Effector memory CD4-positive, alpha-beta T cell (primary cell): Measurements from ENCODE around the gene PYGM.

Experiments
- DNase-seq, 3 donors: peaks; one replicate each; pipeline ENCODE4 v3.0.0-alpha.2; 2020
- H3K27ac ChIP-seq: 2 replicates; pipeline ENCODE4 v1.7.0; 2013; ENCODE audit warnings: mild to moderate bottlenecking, low read length, moderate library complexity; ENCODE audit not compliant: insufficient read depth, poor library complexity, severe bottlenecking
- H3K27me3 ChIP-seq: replicated peaks from 2 replicates; pipeline ENCODE4 v1.7.0; 2013; ENCODE audit warnings: mild to moderate bottlenecking, low read length; ENCODE audit not compliant: insufficient read depth, control insufficient read depth, poor library complexity, severe bottlenecking
- H3K36me3 ChIP-seq: 2 replicates; pipeline ENCODE4 v1.7.0; 2013; ENCODE audit warnings: mild to moderate bottlenecking, low read length, moderate library complexity; ENCODE audit not compliant: control insufficient read depth, insufficient read depth
- H3K4me1 ChIP-seq: 2 replicates; pipeline ENCODE4 v1.7.0; 2013; ENCODE audit warnings: low read length, mild to moderate bottlenecking; ENCODE audit not compliant: control insufficient read depth, insufficient read depth, poor library complexity, severe bottlenecking
- H3K4me3 ChIP-seq: 2 replicates; pipeline ENCODE4 v1.7.0; 2013; ENCODE audit warnings: low read length, low read depth, mild to moderate bottlenecking; ENCODE audit not compliant: insufficient read depth, poor library complexity, severe bottlenecking
- H3K9me3 ChIP-seq: 2 replicates; pipeline ENCODE4 v1.7.0; 2013; ENCODE audit warnings: mild to moderate bottlenecking, low read length, moderate library complexity; ENCODE audit not compliant: control insufficient read depth

The PYGM gene

DNA sequence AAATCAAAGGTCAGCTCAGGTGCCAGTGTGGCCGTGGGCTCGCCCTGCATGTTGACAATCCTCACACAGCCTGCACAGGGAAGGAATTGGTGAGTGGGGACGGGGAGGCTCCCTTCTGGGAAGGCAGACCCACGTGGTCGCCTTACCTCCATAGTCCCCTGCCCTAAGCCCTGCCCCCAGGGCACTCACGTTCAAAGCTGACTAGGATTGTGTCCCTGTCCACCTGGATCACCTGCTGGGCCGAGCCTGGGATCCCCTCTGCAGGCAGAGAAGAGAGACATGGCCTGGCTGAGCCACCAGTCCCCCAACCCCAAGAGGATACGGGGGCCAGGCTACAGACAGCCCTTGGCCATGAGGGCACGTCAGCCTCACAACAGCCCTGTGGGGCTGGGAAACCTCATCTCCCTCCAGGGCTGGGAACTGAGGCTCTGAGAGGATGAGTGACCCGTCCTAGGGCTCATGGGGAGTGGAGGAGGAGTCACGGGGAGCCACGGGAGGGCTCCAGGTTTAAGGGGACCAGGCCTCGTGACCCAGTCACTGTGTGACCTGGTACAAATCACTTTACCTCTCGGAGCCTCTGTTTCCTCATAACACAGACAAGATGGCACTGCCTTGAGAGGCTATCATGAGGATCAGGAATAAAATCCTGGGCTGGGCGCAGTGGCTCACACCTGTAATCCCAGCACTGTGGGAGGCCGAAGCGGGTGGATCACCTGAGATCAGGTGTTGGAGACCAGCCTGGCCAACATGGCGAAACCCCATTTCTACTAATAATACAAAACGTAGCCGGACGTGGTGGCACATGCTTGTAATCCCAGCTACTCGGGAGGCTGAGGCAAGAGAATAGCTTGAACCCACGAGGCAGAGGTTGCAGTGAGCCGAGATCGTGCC is 30.7 kb upstream of the PYGM start:
- Histone ChIP-seq H3K27ac (no peak overlapping the region), H3K9me3 (no peaks in the 10 kb centered on the region), H3K27me3 (no peaks in the 10 kb centered on the region), H3K4me1 (no peaks in the 10 kb centered on the region), H3K4me3 (no peak overlapping the region), H3K36me3 (peaks cover 45% of the 10 kb centered on the region)
- no peak for DNase-seq

DNA sequence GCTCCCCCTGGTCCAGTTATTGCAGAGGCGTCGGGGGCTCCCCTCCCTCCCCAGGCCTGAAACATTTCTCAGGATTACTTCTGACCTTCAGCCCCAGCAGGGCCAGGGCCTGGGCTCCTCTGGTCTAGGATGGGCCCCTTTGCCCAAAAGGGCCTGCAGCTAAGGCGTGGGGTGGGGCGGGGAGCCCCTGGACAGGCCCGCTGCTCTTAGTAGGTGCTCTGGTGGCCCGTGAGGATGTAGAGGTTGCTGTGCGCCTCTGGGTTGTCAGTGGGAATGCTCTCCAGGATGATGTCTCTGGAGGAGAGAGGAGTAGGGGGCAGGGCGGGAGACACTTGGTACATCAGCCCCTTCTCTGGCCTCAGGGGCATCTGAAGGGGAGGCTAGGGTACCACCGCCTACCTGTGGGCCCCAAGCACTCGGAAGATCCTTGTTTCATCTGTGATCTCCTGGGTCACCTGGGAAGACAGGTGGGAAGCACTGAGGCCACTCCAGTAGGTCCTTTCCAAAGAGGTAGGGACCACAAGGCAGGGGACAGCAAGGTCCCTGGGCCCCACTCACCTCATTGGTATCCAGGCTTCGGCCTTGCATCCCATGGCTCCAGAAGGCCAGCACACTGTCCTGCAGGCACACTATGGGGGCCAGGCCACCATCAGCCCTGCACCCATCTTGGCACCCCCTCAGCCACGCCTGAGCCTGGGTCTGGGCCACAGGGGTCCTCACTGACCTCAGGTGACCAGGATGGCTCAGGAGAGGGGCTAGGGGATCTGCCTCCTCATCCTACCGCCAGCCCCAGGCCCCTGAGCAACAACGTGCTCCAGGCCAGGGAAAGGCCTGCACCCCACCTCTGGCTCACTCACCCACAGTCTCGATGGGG is 29.8 kb upstream of the PYGM start:
- Histone ChIP-seq H3K4me3 (no peak overlapping the region), H3K4me1 (no peaks in the 10 kb centered on the region), H3K9me3 (no peaks in the 10 kb centered on the region), H3K36me3 (peaks cover 45% of the 10 kb centered on the region), H3K27me3 (no peaks in the 10 kb centered on the region), H3K27ac (no peak overlapping the region)
- DNase-seq = no peak

DNA sequence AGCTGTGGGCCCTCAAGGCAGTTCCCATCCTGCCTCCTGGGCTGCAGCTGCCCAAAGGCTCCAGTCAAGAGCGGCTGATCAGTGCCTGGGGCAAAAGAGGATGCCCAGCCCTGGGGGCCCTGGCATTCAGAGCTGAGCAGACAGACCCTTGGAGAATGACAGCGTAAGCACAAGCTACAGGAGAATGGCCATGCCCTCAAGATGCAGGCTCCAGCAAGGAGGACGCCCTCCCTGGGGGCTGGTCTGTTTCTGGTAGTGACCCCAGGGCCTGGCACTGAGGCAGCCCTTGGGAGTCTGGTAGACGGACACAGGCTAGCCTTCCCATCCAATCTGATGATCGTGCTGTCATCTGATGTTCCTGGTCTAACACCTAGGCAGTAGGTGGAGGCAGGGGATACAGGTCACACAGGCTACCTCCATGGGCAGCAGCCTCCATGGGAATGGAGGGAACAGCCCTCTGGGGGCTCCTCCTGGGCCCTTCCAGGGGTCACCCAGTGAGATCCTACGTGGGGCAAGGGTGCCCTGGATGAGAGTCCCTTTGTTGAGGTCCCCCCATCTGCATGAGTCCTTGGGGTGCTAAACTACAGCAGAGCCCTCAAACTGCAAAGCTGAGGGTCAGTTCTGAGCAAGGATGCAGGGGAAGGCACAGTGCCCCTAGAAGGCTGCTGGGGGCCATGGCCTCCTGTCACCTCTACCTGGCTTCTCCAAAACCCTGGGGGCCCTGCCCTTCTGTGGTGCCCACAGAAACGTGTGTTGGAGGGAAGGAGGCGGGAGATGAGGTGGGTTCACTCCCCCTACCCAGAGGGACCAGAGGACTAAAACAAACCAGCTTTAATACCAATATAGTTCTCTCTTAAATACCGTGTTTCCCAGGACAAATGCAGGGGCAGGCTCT is 28.8 kb upstream of the PYGM start:
- Histone ChIP-seq H3K4me1 (no peaks in the 10 kb centered on the region), H3K9me3 (no peaks in the 10 kb centered on the region), H3K36me3 (peaks cover 40% of the 10 kb centered on the region), H3K27ac (no peak overlapping the region), H3K27me3 (no peaks in the 10 kb centered on the region), H3K4me3 (no peak overlapping the region)
- DNase-seq = no peak

DNA sequence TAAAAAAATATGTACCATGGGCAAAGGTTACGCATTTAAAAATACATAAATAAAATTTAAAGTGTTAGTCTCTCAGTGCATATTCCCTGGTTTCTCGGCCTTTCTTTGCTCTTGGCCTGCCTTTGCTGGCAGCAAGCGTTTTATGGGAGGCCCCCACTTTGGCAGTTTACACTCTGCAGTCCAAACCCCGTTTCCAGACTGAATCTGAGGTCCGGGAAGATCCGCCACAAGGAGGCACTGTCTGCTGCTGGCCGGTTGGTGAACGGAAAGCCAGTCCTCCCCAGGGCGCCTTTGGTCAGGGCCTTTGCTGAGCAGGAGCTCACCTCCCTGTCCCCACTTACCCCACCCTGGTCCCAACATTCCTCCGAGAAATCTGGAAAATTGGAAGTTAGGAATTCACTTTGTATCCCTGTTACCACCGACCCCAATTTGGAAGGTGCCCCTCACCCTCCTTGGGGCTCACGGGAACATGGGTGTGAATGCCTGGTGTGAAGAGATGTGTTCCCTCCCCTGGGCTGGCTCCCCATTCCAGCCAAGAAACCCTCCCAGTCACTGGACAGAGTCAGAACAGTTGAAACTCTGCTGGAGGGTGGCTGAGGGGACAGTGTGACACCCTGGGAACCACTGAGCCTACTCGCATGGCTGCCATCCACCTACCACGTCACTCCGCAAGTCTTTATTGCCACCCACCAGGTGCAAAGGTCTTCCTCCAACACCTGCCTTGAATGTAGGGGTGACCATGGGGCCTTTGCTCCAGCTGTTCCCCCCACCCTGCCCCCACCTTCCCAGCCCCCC is 27.9 kb upstream of the PYGM start:
- H3K4me1 ChIP-seq = no peaks in the 10 kb centered on the region
- H3K36me3 ChIP-seq = peaks cover 38% of the 10 kb centered on the region
- no peaks in the 10 kb centered on the region for H3K9me3 ChIP-seq
- H3K27me3 ChIP-seq = no peaks in the 10 kb centered on the region
- H3K4me3 ChIP-seq = no peak overlapping the region
- H3K27ac ChIP-seq = no peak overlapping the region
- peak in 2 of 3 donors; percentile 25 to 39 for DNase-seq

DNA sequence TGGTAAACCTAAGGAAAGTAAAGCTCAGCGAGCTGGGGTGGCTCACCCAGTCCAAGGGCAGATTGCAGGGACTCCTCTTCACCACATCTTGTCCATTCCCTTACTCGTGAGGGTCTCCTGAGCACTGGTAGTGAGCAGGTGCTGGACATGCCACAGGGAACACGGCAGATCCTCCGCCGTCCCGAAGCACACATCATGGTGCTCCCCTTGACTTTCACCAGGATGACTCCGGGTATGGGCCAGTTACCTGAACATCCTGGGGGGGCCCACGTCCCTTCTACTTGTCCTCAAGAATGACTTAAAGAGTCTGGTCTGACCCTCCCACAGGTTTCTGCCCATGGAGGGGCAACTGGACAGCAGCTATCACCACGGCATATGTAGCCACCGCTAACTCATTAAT is 26.5 kb upstream of the PYGM start:
- H3K36me3 ChIP-seq = peaks cover 27% of the 10 kb centered on the region
- DNase-seq = no peak
- H3K27me3 ChIP-seq = no peaks in the 10 kb centered on the region
- H3K4me1 ChIP-seq = no peaks in the 10 kb centered on the region
- no peak overlapping the region for H3K4me3 ChIP-seq
- H3K27ac ChIP-seq = no peak overlapping the region
- H3K9me3 ChIP-seq = no peaks in the 10 kb centered on the region

DNA sequence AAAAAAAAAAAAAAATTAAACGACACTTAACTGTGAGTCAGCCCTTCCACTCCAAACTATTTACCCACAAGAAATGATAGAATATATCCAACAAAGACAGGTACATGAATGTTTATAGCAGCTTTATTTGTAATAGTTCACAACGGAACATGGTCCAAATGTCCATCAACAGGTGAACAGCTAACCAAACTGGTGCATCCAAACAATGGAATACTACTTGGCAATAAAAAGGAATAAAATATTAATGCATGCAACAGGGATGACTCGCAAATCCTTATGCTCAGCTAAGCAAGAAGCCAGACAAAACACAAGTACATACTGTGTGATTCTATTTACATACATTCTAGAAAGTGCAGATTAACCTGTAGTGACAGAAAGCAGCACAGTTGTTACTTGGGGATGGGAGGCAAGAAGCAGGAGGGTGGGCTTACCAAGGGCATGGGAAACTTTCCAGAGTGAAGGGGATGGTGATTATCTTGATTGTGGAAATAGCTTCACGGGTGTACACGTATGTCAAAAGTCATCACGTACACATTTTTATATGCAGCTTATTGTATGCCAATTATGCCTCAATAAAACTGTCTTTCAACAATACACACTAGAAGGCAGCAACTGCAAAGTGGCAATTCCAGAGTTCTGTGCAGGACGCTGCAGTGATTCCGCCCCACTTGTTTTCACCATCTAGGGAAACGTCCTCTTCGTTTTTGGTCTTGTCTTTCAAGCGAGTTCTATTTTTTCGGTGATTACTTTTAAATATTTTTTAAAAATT is 25.2 kb upstream of the PYGM start:
- Histone ChIP-seq H3K27me3 (no peaks in the 10 kb centered on the region), H3K9me3 (no peaks in the 10 kb centered on the region), H3K4me3 (no peak overlapping the region), H3K4me1 (peaks cover 10% of the 10 kb centered on the region), H3K27ac (no peak overlapping the region), H3K36me3 (peaks cover 16% of the 10 kb centered on the region)
- DNase-seq = no peak

DNA sequence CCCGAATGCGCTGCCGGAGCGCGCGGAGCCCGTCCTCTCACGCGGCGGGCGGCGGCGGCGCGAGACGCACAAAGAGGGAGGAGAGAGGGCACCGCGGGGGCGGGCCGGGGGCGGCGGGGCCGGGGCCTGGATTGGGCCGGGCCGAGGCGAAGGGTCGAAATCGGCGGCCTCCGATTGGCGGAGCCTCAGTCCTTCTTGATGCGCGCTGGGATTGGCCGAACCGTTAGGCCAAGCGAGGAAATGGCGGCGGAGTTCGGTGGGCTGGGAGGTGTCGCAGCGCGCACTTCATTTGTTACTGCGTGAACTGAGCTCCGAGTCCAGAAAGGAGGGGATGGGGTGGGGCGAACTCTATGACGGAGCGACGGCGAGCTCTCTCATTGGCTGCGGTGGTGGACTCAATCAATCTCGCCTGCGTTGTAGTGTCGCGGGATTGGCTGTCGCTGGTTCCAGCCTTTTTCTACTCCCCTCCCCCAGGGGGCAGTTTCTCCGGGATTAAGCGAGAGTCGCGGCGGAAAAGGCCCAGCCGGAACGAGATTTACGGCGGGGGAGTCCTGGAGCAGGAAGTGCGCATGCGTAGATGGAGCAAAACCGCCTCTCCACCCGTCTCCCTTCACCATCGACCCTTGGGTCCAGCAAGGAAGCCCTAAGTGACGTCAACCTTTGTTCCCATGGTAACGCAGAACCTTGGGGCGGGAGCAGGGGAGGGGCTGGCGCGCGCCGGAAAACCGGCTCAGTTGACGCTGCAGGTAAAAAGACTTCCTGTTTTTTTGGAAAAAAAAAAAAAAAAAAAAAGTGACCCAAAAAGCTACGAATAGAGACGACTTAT is 18.9 kb upstream of the PYGM start, which contains the start of gene SF1:
Gene SF1 (minus strand): TSS at position 70 of the 826 bp plus-strand sequence. CDS start 150 bp downstream, outside the sequence.
- Histone ChIP-seq H3K27me3 (no peaks in the 10 kb centered on the region), H3K27ac (peak within 1 kb of the TSS; percentile 94), H3K9me3 (no peaks in the 10 kb centered on the region), H3K36me3 (peaks cover 37% of the 10 kb centered on the region), H3K4me1 (peaks cover 44% of the 10 kb centered on the region), H3K4me3 (peak within 1 kb of the TSS; percentile 71)
- peak; percentile 99 to 100 (median 100) for DNase-seq

DNA sequence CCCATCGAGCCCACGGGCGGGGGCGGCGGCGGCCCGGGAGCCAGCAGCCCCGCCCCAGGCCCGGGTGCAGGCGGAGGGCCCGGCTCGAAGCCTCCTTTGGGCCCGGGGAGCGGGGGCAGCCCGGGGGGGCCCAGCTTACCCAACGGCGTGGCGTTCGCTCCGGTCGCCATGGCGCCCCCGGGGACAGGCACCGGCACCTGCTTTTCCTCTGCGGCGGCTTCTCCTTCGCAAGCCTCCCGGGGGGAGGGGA is 18.4 kb upstream of the PYGM start:
- Histone ChIP-seq H3K9me3 (no peaks in the 10 kb centered on the region), H3K27me3 (no peaks in the 10 kb centered on the region), H3K27ac (peak overlapping the region; percentile 94), H3K4me1 (peaks cover 50% of the 10 kb centered on the region), H3K4me3 (peak overlapping the region; percentile 71), H3K36me3 (peaks cover 43% of the 10 kb centered on the region)
- peak in 1 of 3 donors; percentile 21 for DNase-seq
